Thyroid gland (tissue), 4 donors: ENCODE measurements around the gene CES5A. TPM values are rescaled to one million over a fixed set of nuclear protein-coding genes. Genes with fewer than 3 reads are reported as not detected.
"Not testable (repeated sequence)": the region's sequence is repeated elsewhere in the genome, so short reads cannot be mapped to it uniquely, and the experiment has no call there.

Experiments
- DNase-seq, 2 donors: peaks; one replicate each; pipeline ENCODE4 v3.0.0-alpha.2; 2019
- H3K27ac ChIP-seq, 3 donors: fragments of 200-600 bp; sonication (generic); 1 replicate in 2 of 3; 2 replicates in 1 of 3; pipeline ENCODE4 v1.5.1; 2016 to 2019; ENCODE audit warnings: mild to moderate bottlenecking in 1 of 3, moderate library complexity in 1 of 3
- H3K27me3 ChIP-seq: fragments of 200-600 bp; sonication (generic); one replicate; pipeline ENCODE4 v1.5.1; 2019
- H3K36me3 ChIP-seq, 2 donors: fragments of 200-600 bp; sonication (generic); one replicate each; pipeline ENCODE4 v1.5.1; 2016 to 2019
- H3K4me1 ChIP-seq, 2 donors: fragments of 200-600 bp; sonication (generic); one replicate each; pipeline ENCODE4 v1.5.1; 2017 to 2019
- H3K4me3 ChIP-seq, 3 donors: fragments of 200-600 bp; sonication (generic); replicated peaks in 1 of 3; 1 replicate in 2 of 3; 2 replicates in 1 of 3; pipeline ENCODE4 v1.5.1; 2016; ENCODE audit warnings: mild to moderate bottlenecking in 1 of 3
- H3K9me3 ChIP-seq: fragments of 200-600 bp; sonication (generic); one replicate; pipeline ENCODE4 v1.5.1; 2017
- CTCF ChIP-seq, 6 experiments: fragments of 200-600 bp in 3 of 6; fragments of 450-650 bp in 3 of 6; sonication (generic) in 3 of 6; IDR thresholded peaks; one replicate each; pipeline ENCODE4 v1.5.1; 2016 to 2019; ENCODE audit warnings: antibody characterized with exemption in 6 of 6, mild to moderate bottlenecking in 2 of 6, inconsistent platforms in 1 of 6, moderate library complexity in 1 of 6
- POLR2A ChIP-seq, 2 donors: fragments of 450-650 bp; IDR thresholded peaks; one replicate each; pipeline ENCODE4 v1.6.1; 2017; ENCODE audit warnings: antibody characterized with exemption in 2 of 2, mild to moderate bottlenecking in 2 of 2, moderate library complexity in 1 of 2
- WGBS, 2 donors: methylation state at CpG; one replicate each; pipeline ENCODE4 v1.1.5; 2017; 5-methylcytosine and 5-hydroxymethylcytosine counted together
- intact Hi-C: fragments of 100-400 bp; cut with DNase I; formaldehyde crosslinking; loops from one replicate; pipeline ENCODE4 v1.15.1; 2023
- total RNA-seq, 4 donors: library from RNA; depleted of rRNA; stranded (reverse); fragments of >200 nt; gene quantifications; one replicate each; pipeline ENCODE4 v1.2.3, GENCODE V29; 2016

CES5A gene
- total RNA-seq, 4 donors from 2014 or later, result not detected

DNA sequence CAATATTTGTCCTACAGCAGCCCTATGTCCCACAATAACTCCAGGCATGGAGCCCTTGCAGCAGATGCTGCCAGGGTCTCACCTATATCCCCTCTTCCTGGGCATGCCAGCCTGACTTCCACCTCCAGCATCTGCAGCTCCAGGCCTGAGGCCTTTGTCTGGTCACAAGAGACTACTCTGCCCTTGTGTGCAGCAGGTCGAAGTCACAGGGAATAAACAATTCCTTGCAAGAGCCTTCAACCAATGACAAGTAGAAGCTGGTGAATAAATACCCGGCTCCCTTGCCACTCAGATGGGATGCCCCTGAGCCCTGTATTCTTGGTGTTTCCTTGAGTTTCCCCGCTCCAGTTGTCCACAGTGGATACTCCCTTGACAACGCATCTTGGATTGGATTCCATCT lies 65.3 kb downstream of the CES5A start:
- no peak overlapping the region for H3K27ac ChIP-seq
- H3K36me3 ChIP-seq, result no peaks in the 10 kb centered on the region
- no peak for TF ChIP-seq POLR2A (IDR thresholded peaks at IDR 0.05)
- H3K27me3 ChIP-seq, result no peaks in the 10 kb centered on the region
- 82 to 88% methylated on average over 4 of the region's 4 CpGs for WGBS, 2 donors
- no peaks in the 10 kb centered on the region for H3K4me1 ChIP-seq
- H3K4me3 ChIP-seq, result no peak overlapping the region
- no peaks in the 10 kb centered on the region for H3K9me3 ChIP-seq
- DNase-seq, result no peak
- intact Hi-C loops, result no loop called here

DNA sequence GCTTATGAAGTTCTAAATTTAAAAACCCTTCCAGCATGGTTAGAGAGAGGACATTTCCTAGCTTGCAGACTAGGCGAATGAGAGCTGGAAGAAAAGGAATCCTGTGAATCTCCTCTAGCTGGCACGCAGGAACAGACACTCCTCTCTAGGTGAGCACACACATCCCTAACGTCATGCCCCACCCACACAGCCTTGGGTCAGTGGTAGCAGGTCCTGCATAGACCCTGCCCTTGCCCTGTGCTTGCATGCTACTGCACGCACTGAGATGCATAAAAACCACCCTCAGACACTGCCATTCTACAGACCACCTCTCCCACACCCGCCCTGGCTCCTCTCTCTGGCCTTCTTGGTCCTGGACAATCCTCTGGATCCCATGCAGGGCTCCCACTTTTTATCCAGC lies 65.8 kb downstream of the CES5A start:
- no peak for DNase-seq
- WGBS, 2 donors, result 62 to 69% methylated on average over 5 of the region's 5 CpGs
- no peaks in the 10 kb centered on the region for H3K27me3 ChIP-seq
- intact Hi-C loops, result no loop called here
- no peak overlapping the region for H3K4me3 ChIP-seq
- no peak for TF ChIP-seq POLR2A (IDR thresholded peaks at IDR 0.05)
- TF ChIP-seq CTCF (IDR thresholded peaks at IDR 0.05), result no peak
- no peaks in the 10 kb centered on the region for H3K9me3 ChIP-seq
- H3K27ac ChIP-seq, result no peak overlapping the region
- H3K4me1 ChIP-seq, result no peaks in the 10 kb centered on the region
- H3K36me3 ChIP-seq, result no peaks in the 10 kb centered on the region

DNA sequence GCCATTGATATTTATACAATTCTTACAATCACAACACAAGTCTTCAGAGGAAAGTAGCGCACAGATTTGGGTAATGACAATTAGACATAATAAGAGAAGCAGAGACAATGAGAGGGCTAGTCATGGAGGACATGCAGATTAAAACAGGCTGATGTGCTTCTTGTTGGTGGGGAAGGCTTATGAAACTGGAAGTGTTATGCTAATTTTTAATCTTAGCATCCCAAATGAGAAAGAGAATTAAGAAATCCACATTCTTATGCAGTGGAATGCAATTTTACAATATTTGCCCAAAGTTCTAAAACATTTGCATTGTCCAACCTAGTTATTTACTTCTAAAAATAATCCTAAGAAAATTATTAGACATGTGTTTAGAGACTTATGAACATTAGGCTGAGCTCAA lies 66.9 kb downstream of the CES5A start:
- H3K36me3 ChIP-seq, H3K4me3 ChIP-seq, H3K27me3 ChIP-seq, H3K4me1 ChIP-seq, H3K27ac ChIP-seq, DNase-seq, intact Hi-C loops, H3K9me3 ChIP-seq: not testable (repeated sequence)
- 82 to 83% methylated on average over 1 of the region's 1 CpG for WGBS, 2 donors

DNA sequence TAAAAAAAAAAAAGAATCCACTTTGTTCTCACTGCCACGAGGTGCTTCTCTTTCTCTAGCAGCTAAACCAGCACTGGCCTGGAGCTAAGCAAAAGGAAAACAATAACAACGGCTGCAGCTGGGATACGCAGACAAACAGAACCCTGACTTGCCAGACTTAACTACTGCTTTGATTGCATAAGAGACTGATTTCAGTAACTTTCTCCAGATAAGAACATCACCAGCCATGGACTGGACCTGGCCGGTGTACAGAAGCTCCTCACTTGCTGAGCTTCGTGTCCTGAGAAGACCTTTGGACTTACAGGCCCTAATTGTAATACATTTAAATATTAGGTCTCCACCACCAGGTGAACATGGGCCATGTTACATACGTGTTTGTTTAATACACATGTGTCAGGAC lies 70.1 kb downstream of the CES5A start:
- no CpG with 5 or more reads among the region's 6 CpGs for WGBS, 2 donors
- intact Hi-C loops, H3K4me1 ChIP-seq: not testable (repeated sequence)

DNA sequence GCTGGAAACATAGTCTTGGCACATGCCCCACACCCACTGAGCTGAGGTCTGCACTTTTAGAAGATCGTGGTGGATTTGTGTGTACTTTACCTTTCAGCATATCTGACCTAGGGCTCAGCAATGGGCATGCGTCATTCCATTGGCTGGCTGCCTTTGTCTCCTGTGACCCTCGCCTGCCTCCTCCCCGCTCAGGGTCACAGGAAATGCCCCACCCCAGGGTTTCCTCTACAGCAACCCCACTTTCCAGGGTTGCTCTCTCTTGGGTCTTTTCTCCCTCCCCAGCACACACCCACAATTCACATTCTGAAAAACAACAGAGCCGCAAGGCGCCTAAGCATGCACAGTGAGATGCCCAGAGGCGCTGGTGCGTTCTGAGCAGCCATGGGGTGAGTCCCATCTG lies 71.5 kb downstream of the CES5A start:
- H3K36me3 ChIP-seq, DNase-seq, intact Hi-C loops, H3K27me3 ChIP-seq, H3K4me3 ChIP-seq, H3K4me1 ChIP-seq, H3K9me3 ChIP-seq, H3K27ac ChIP-seq: not testable (repeated sequence)
- WGBS, 2 donors, result no CpG with 5 or more reads among the region's 8 CpGs

More for the DNA sequence above, 70.1 kb downstream of the CES5A start:
- not testable (repeated sequence) for H3K27me3 ChIP-seq, H3K9me3 ChIP-seq, H3K36me3 ChIP-seq, H3K4me3 ChIP-seq, DNase-seq, H3K27ac ChIP-seq

Other genes with a start within 250 kb of the CES5A start
- not detected for gene SLC6A2, start 219.4 kb downstream of the CES5A start, total RNA-seq
- 10 to 100 TPM in 1 of 4 donors, 1 to 10 TPM in 3; 2.6 to 10.8 (median 5.1) TPM for gene CES1, start 42.3 kb downstream of the CES5A start, total RNA-seq